GM23338 (cell line): ENCODE measurements around the gene NFIB. TPM values are rescaled to one million over a fixed set of nuclear protein-coding genes. Genes with fewer than 3 reads are reported as not detected.

Source experiments
- ATAC-seq: fragments of 200-7000 bp; cut with Tn5 transposase; 3 replicates; pipeline ENCODE4 v1.9.1; 2020
- DNase-seq: peaks from one replicate; pipeline ENCODE4 v3.0.0-alpha.2; 2015; ENCODE audit warnings: low spot score
- H2AFZ ChIP-seq: fragments of 200-600 bp; sonication (generic); 2 replicates; pipeline ENCODE4 v1.8.0; 2016; ENCODE audit warnings: antibody characterized with exemption, mild to moderate bottlenecking, moderate library complexity
- H3F3A ChIP-seq: fragments of 200-600 bp; sonication (generic); replicated peaks from 2 replicates; pipeline ENCODE4 v1.8.0; 2017; ENCODE audit warnings: antibody characterized with exemption, mixed run types, low read depth
- H3K27ac ChIP-seq: fragments of 200-600 bp; sonication (generic); 2 replicates; pipeline ENCODE4 v1.6.1; 2016; ENCODE audit warnings: low read depth
- H3K27me3 ChIP-seq: fragments of 200-600 bp; sonication (generic); 2 replicates; pipeline ENCODE4 v1.8.0; 2016; ENCODE audit warnings: mild to moderate bottlenecking, mixed run types, moderate library complexity; ENCODE audit not compliant: insufficient read depth
- H3K36me3 ChIP-seq: fragments of 200-600 bp; sonication (generic); 2 replicates; pipeline ENCODE4 v1.8.0; 2016; ENCODE audit warnings: mild to moderate bottlenecking; ENCODE audit not compliant: insufficient read depth
- H3K4me1 ChIP-seq: fragments of 200-600 bp; sonication (generic); 2 replicates; pipeline ENCODE4 v1.8.0; 2016; ENCODE audit warnings: mild to moderate bottlenecking, moderate library complexity; ENCODE audit not compliant: insufficient read depth
- H3K4me2 ChIP-seq: fragments of 200-600 bp; sonication (generic); 2 replicates; pipeline ENCODE4 v1.7.1; 2017; ENCODE audit warnings: mixed run types
- H3K4me3 ChIP-seq: fragments of 200-600 bp; sonication (generic); 2 replicates; pipeline ENCODE4 v1.6.1; 2016; ENCODE audit warnings: mixed run types
- H3K79me2 ChIP-seq: fragments of 200-600 bp; sonication (generic); replicated peaks from 2 replicates; pipeline ENCODE4 v1.8.0; 2017; ENCODE audit warnings: mild to moderate bottlenecking; ENCODE audit not compliant: insufficient read depth
- H3K9me2 ChIP-seq: fragments of 200-600 bp; sonication (generic); 2 replicates; pipeline ENCODE4 v1.8.0; 2017; ENCODE audit not compliant: insufficient read depth
- H4K20me1 ChIP-seq: fragments of 200-600 bp; sonication (generic); replicated peaks from 2 replicates; pipeline ENCODE4 v1.8.0; 2017; ENCODE audit warnings: mild to moderate bottlenecking; ENCODE audit not compliant: insufficient read depth
- H3K27ac Mint-ChIP-seq: 2 replicates; pipeline ENCODE4 v1.8.0; 2020; ENCODE audit warnings: inconsistent platforms, mild to moderate bottlenecking, moderate library complexity, mixed read lengths
- H3K27me3 Mint-ChIP-seq: 3 replicates; pipeline ENCODE4 v1.8.0; 2022; ENCODE audit warnings: low read depth, mild to moderate bottlenecking, moderate library complexity, mixed read lengths, inconsistent platforms; ENCODE audit not compliant: insufficient read depth, poor library complexity
- H3K36me3 Mint-ChIP-seq: 3 replicates; pipeline ENCODE4 v1.8.0; 2021; ENCODE audit warnings: low read depth, mild to moderate bottlenecking, inconsistent platforms, moderate library complexity, mixed read lengths
- H3K4me1 Mint-ChIP-seq: 3 replicates; pipeline ENCODE4 v1.8.0; 2020; ENCODE audit warnings: mild to moderate bottlenecking, inconsistent platforms, mixed read lengths
- H3K4me3 Mint-ChIP-seq: 3 replicates; pipeline ENCODE4 v1.8.0; 2021; ENCODE audit warnings: moderate library complexity, mild to moderate bottlenecking, inconsistent platforms, mixed read lengths
- H3K9me3 Mint-ChIP-seq: 3 replicates; pipeline ENCODE4 v1.8.0; 2020; ENCODE audit warnings: moderate library complexity, mild to moderate bottlenecking, inconsistent platforms, mixed read lengths
- CREB1 ChIP-seq: fragments of 250-450 bp; sonication (Bioruptor Pico); IDR thresholded peaks from 2 replicates; pipeline ENCODE4 v1.5.0; 2020; ENCODE audit warnings: low read depth, mild to moderate bottlenecking, moderate library complexity
- CTCF ChIP-seq, 2 experiments: fragments of 200-600 bp in 1 of 2; sonication (generic) in 1 of 2; conservative IDR thresholded peaks; 2 replicates each; pipeline versions ENCODE4 v1.5.1 to v1.6.1; 2016 to 2017; ENCODE audit warnings: antibody characterized with exemption in 2 of 2, low read depth in 2 of 2, mild to moderate bottlenecking in 2 of 2, moderate library complexity in 1 of 2
- ETS1 ChIP-seq: IDR thresholded peaks from 2 replicates; pipeline ENCODE4 v1.6.1; 2016; ENCODE audit warnings: antibody characterized with exemption
- EZH2 ChIP-seq: fragments of 200-600 bp; sonication (generic); IDR thresholded peaks from one replicate; pipeline ENCODE4 v1.8.0; 2017; ENCODE audit warnings: antibody characterized with exemption, mild to moderate bottlenecking, low read depth; ENCODE audit not compliant: unreplicated experiment
- EZH2phosphoT487 ChIP-seq: fragments of 200-600 bp; sonication (generic); IDR thresholded peaks from one replicate; pipeline ENCODE4 v1.8.1; 2018; ENCODE audit warnings: antibody characterized with exemption; ENCODE audit not compliant: unreplicated experiment
- JUNB ChIP-seq: IDR thresholded peaks from one replicate; pipeline ENCODE4 v1.6.1; 2016; ENCODE audit warnings: antibody characterized with exemption; ENCODE audit not compliant: unreplicated experiment
- NANOG ChIP-seq: IDR thresholded peaks from 2 replicates; pipeline ENCODE4 v1.6.1; 2016; ENCODE audit warnings: antibody characterized with exemption, borderline replicate concordance
- POLR2AphosphoS5 ChIP-seq: IDR thresholded peaks from 2 replicates; pipeline ENCODE4 v1.6.1; 2016; ENCODE audit warnings: antibody characterized with exemption, low read depth
- REST ChIP-seq: IDR thresholded peaks from one replicate; pipeline ENCODE4 v1.6.1; 2018; ENCODE audit warnings: antibody characterized with exemption; ENCODE audit not compliant: unreplicated experiment
- STAT1 ChIP-seq: IDR thresholded peaks from one replicate; pipeline ENCODE4 v1.6.1; 2016; ENCODE audit warnings: antibody characterized with exemption; ENCODE audit not compliant: unreplicated experiment
- ZNF114 ChIP-seq: fragments of 250-450 bp; sonication (Bioruptor Pico); IDR thresholded peaks from 2 replicates; pipeline ENCODE4 v1.5.0; 2020; ENCODE audit warnings: mild to moderate bottlenecking, moderate library complexity
- ZNF331 ChIP-seq: fragments of 250-450 bp; sonication (Bioruptor Pico); IDR thresholded peaks from 2 replicates; pipeline ENCODE4 v1.5.0; 2020; ENCODE audit warnings: low read depth, mild to moderate bottlenecking, moderate library complexity
- polyA plus RNA-seq: library from polyadenylated mRNA; unstranded; fragments of >200 nt; fragmentation: Nextera tagmentation; extraction: Ambion mirVana; gene quantifications from 2 replicates; pipeline ENCODE4 v1.2.1, GENCODE V29; 2016
- total RNA-seq: library from RNA; depleted of rRNA; stranded (reverse); fragments of >200 nt; shearing (Covaris generic); gene quantifications from 2 replicates; pipeline ENCODE4 v1.2.3, GENCODE V29; 2014
- TF ChIP-seq, protein P1 (sequence below): fragments of 250-450 bp; sonication (Bioruptor Pico); IDR thresholded peaks from 2 replicates; pipeline ENCODE4 v1.5.0; 2020; ENCODE audit warnings: mild to moderate bottlenecking, moderate library complexity

Gene NFIB
- total and polyA plus RNA-seq, 2 experiments from 2014 or later: 3.9 to 4.7 TPM

DNA sequence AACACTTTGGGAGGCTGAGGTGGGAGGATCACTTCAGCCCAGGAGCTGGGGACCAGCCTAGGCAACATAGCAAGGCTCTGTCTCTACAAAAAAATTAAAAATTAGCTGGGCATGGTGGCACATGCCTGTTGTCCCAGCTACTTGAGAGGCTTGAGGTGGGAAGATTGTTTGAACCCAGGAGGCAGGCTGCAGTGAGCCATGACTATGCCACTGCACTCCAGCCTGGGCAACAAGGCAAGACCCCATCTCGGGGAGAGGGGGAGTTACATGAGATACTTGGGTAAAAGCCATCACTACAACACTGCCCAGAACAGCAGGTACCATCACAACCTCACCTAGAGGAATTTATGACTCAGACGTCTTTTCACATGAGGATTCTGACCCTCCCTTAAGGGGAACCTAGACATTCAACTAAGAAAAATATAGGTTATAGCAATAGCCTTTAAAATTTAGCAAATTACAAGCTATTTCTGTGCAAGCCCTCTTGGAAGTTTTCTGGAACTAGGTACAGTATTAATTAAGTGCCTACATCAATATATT is 143.5 kb downstream of the NFIB start:
- Histone ChIP-seq H3K36me3 (no peaks in the 10 kb centered on the region), H3K27ac (no peak overlapping the region), H3K4me1 (no peaks in the 10 kb centered on the region), H3K4me3 (no peak overlapping the region), H3F3A (no peaks in the 10 kb centered on the region), H4K20me1 (no peaks in the 10 kb centered on the region), H3K9me2 (no peaks in the 10 kb centered on the region), H3K27me3 (no peaks in the 10 kb centered on the region), H2AFZ (no peak overlapping the region), H3K4me2 (no peak overlapping the region), H3K79me2 (no peaks in the 10 kb centered on the region)
- ATAC-seq: no peak
- Mint-ChIP-seq H3K4me1 (no peaks in the 10 kb centered on the region), H3K27ac (no peak overlapping the region), H3K27me3 (peaks cover 3% of the 10 kb centered on the region), H3K4me3 (no peak overlapping the region), H3K9me3 (no peaks in the 10 kb centered on the region), H3K36me3 (no peaks in the 10 kb centered on the region)
- no peak for DNase-seq
- TF ChIP-seq ZNF114 (no peak), POLR2AphosphoS5 (no peak), ZNF331 (CRISPR knock-in tag) (no peak), NANOG (no peak), CTCF (conservative IDR thresholded peaks at IDR 0.05; ENCODE audit: low read depth in 2 of 2) (no peak), ETS1 (no peak), STAT1 (no peak), CREB1 (CRISPR knock-in tag) (no peak), REST (no peak), JUNB (no peak), EZH2 (no peak), EZH2phosphoT487 (no peak)
- TF ChIP-seq, protein P1, sequence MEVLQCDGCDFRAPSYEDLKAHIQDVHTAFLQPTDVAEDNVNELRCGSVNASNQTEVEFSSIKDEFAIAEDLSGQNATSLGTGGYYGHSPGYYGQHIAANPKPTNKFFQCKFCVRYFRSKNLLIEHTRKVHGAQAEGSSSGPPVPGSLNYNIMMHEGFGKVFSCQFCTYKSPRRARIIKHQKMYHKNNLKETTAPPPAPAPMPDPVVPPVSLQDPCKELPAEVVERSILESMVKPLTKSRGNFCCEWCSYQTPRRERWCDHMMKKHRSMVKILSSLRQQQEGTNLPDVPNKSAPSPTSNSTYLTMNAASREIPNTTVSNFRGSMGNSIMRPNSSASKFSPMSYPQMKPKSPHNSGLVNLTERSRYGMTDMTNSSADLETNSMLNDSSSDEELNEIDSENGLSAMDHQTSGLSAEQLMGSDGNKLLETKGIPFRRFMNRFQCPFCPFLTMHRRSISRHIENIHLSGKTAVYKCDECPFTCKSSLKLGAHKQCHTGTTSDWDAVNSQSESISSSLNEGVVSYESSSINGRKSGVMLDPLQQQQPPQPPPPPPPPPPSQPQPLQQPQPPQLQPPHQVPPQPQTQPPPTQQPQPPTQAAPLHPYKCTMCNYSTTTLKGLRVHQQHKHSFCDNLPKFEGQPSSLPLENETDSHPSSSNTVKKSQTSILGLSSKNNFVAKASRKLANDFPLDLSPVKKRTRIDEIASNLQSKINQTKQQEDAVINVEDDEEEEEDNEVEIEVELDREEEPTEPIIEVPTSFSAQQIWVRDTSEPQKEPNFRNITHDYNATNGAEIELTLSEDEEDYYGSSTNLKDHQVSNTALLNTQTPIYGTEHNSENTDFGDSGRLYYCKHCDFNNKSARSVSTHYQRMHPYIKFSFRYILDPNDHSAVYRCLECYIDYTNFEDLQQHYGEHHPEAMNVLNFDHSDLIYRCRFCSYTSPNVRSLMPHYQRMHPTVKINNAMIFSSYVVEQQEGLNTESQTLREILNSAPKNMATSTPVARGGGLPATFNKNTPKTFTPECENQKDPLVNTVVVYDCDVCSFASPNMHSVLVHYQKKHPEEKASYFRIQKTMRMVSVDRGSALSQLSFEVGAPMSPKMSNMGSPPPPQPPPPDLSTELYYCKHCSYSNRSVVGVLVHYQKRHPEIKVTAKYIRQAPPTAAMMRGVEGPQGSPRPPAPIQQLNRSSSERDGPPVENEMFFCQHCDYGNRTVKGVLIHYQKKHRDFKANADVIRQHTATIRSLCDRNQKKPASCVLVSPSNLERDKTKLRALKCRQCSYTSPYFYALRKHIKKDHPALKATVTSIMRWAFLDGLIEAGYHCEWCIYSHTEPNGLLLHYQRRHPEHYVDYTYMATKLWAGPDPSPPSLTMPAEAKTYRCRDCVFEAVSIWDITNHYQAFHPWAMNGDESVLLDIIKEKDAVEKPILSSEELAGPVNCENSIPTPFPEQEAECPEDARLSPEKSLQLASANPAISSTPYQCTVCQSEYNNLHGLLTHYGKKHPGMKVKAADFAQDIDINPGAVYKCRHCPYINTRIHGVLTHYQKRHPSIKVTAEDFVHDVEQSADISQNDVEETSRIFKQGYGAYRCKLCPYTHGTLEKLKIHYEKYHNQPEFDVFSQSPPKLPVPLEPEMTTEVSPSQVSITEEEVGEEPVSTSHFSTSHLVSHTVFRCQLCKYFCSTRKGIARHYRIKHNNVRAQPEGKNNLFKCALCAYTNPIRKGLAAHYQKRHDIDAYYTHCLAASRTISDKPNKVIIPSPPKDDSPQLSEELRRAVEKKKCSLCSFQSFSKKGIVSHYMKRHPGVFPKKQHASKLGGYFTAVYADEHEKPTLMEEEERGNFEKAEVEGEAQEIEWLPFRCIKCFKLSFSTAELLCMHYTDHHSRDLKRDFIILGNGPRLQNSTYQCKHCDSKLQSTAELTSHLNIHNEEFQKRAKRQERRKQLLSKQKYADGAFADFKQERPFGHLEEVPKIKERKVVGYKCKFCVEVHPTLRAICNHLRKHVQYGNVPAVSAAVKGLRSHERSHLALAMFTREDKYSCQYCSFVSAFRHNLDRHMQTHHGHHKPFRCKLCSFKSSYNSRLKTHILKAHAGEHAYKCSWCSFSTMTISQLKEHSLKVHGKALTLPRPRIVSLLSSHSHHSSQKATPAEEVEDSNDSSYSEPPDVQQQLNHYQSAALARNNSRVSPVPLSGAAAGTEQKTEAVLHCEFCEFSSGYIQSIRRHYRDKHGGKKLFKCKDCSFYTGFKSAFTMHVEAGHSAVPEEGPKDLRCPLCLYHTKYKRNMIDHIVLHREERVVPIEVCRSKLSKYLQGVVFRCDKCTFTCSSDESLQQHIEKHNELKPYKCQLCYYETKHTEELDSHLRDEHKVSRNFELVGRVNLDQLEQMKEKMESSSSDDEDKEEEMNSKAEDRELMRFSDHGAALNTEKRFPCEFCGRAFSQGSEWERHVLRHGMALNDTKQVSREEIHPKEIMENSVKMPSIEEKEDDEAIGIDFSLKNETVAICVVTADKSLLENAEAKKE: no peak
